A673 (cell line): ENCODE results near the gene YBX1. TPM values are rescaled to one million over a fixed set of nuclear protein-coding genes. Genes with fewer than 3 reads are reported as not detected.

ENCODE experiments used
- BruUV-seq: library from RNA; stranded (reverse); fragments of 400-500 nt; replicated peaks from 2 replicates; lab custom pipeline; 2021; lab: Mats Ljungman, UMichigan
- CTCF ChIA-PET: fragments of 300-600 bp; sonication (Branson Sonifier 250); formaldehyde crosslinking; loops from one replicate; lab custom pipeline; 2022; ENCODE audit warnings: antibody characterized with exemption; lab: Charles Lee
- POLR2A ChIA-PET: fragments of 300-600 bp; sonication (Branson Sonifier 250); formaldehyde crosslinking; loops from one replicate; lab custom pipeline; 2022; ENCODE audit warnings: antibody characterized with exemption; ENCODE audit not compliant: low non-redundant PET; lab: Charles Lee
- DNase-seq: peaks from one replicate; pipeline ENCODE4 v3.0.0-alpha.2; 2015; ENCODE audit warnings: low spot score
- H3K27ac ChIP-seq: fragments of 200-600 bp; sonication (generic); 2 replicates; pipeline ENCODE4 v1.5.1; 2016; ENCODE audit warnings: mixed run types, low read depth, mild to moderate bottlenecking, mixed read lengths, antibody characterized with exemption, low read length; ENCODE audit not compliant: poor library complexity, severe bottlenecking
- H3K27me3 ChIP-seq: fragments of 200-600 bp; sonication (generic); replicated peaks from 2 replicates; pipeline ENCODE4 v1.6.1; 2017; ENCODE audit warnings: mixed run types, low read depth, mild to moderate bottlenecking, mixed read lengths, antibody characterized with exemption, low read length; ENCODE audit not compliant: insufficient read depth, poor library complexity
- H3K36me3 ChIP-seq: fragments of 200-600 bp; sonication (generic); 2 replicates; pipeline ENCODE4 v1.6.1; 2016; ENCODE audit warnings: mixed run types, mild to moderate bottlenecking, mixed read lengths, antibody characterized with exemption, low read length; ENCODE audit not compliant: insufficient read depth, poor library complexity, severe bottlenecking
- H3K4me1 ChIP-seq: fragments of 200-600 bp; sonication (generic); 2 replicates; pipeline ENCODE4 v1.6.1; 2017; ENCODE audit warnings: mixed run types, mild to moderate bottlenecking, mixed read lengths, antibody characterized with exemption, low read length; ENCODE audit not compliant: insufficient read depth, poor library complexity, severe bottlenecking
- H3K4me3 ChIP-seq: fragments of 200-600 bp; sonication (generic); 2 replicates; pipeline ENCODE4 v1.5.1; 2016; ENCODE audit warnings: low read depth, mixed run types, mild to moderate bottlenecking, mixed read lengths, low read length; ENCODE audit not compliant: poor library complexity, severe bottlenecking
- H3K9me3 ChIP-seq: fragments of 200-600 bp; sonication (generic); 2 replicates; pipeline ENCODE4 v1.6.1; 2016; ENCODE audit warnings: mixed run types, low read depth, mild to moderate bottlenecking, mixed read lengths, antibody characterized with exemption, low read length; ENCODE audit not compliant: poor library complexity, severe bottlenecking
- CTCF ChIP-seq: fragments of 300-800, 200-600 bp; sonication (generic); conservative IDR thresholded peaks from 2 replicates; pipeline ENCODE4 v1.5.1; 2017; ENCODE audit warnings: low read depth, mild to moderate bottlenecking, antibody characterized with exemption, low read length, moderate library complexity, mixed read lengths
- EZH2 ChIP-seq: fragments of 200-600 bp; sonication (generic); IDR thresholded peaks from 2 replicates; pipeline ENCODE4 v1.6.1; 2017; ENCODE audit warnings: borderline replicate concordance, low read depth, mild to moderate bottlenecking, mixed read lengths, antibody characterized with exemption, low read length; ENCODE audit not compliant: poor library complexity, severe bottlenecking
- intact Hi-C: fragments of 100-400 bp; cut with micrococcal nuclease; formaldehyde crosslinking; loops from one replicate; pipeline ENCODE4 v1.10.0; 2022; ENCODE audit not compliant: unreplicated experiment
- total RNA-seq: library from RNA; stranded (reverse); gene quantifications from 2 replicates; pipeline ENCODE4 v1.2.3, GENCODE V29; 2021

YBX1 gene
- total RNA-seq, 1 experiment from 2014 or later, result 1,576 TPM

- ChIA-PET POLR2A (no interaction called here), CTCF (no interaction called here)
- intact Hi-C loops, result no loop called here
- H3K4me1 ChIP-seq, result peaks cover 12% of the 10 kb centered on the region
- H3K9me3 ChIP-seq, result no peaks in the 10 kb centered on the region
- H3K36me3 ChIP-seq, result peaks cover 71% of the 10 kb centered on the region
- no peak overlapping the region for H3K4me3 ChIP-seq
- TF ChIP-seq EZH2, result no peak
- TF ChIP-seq CTCF, result no peak
- H3K27ac ChIP-seq, result no peak overlapping the region
- no peak for DNase-seq
- BruUV-seq, result no TSS peak
- H3K27me3 ChIP-seq, result no peaks in the 10 kb centered on the region
Observed at GRCh38 chr1:42692911-42693310, 10.7 kb downstream of the YBX1 start.

- ChIA-PET POLR2A (no interaction called here), CTCF (no interaction called here)
- Histone ChIP-seq H3K4me3 (no peak overlapping the region), H3K9me3 (no peaks in the 10 kb centered on the region), H3K27ac (no peak overlapping the region), H3K36me3 (peaks cover 100% of the 10 kb centered on the region), H3K4me1 (no peaks in the 10 kb centered on the region), H3K27me3 (no peaks in the 10 kb centered on the region)
- TF ChIP-seq CTCF (no peak), EZH2 (no peak)
- intact Hi-C loops, result no loop called here
- no peak for DNase-seq
- BruUV-seq, result no TSS peak
Observed at GRCh38 chr1:42698081-42698813, 16.0 kb downstream of the YBX1 start.

GRCh38 chr1:42700006-42700405 lies 17.8 kb downstream of the YBX1 start:
- Histone ChIP-seq H3K4me1 (no peaks in the 10 kb centered on the region), H3K27ac (no peak overlapping the region), H3K9me3 (no peaks in the 10 kb centered on the region), H3K36me3 (peaks cover 98% of the 10 kb centered on the region), H3K4me3 (no peak overlapping the region), H3K27me3 (no peaks in the 10 kb centered on the region)
- no TSS peak for BruUV-seq
- intact Hi-C loops, result no loop called here
- ChIA-PET POLR2A (no interaction called here), CTCF (no interaction called here)
- DNase-seq, result no peak
- TF ChIP-seq CTCF (no peak), EZH2 (no peak)
